GM13976 (cell line): ENCODE measurements around the gene ACOT4.
"Not testable (repeated sequence)": the region's sequence is repeated elsewhere in the genome, so short reads cannot be mapped to it uniquely, and the experiment has no call there.

Experiments used
- DNase-seq: peaks from one replicate; pipeline ENCODE4 v3.0.0; 2012; ENCODE audit warnings: low spot score
- CTCF ChIP-seq: IDR thresholded peaks from 2 replicates; pipeline ENCODE4 v1.5.1; 2012; ENCODE audit warnings: borderline replicate concordance, mild to moderate bottlenecking; ENCODE audit not compliant: insufficient read depth; ENCODE audit errors: extremely low read depth, missing control alignments, control extremely low read depth
- in situ Hi-C: fragments of 300-500 bp; cut with MboI; formaldehyde crosslinking; loops from one replicate; pipeline ENCODE4 v1.12.0; 2022; ENCODE audit warnings: low sequenced_read_pairs, mixed read lengths, inconsistent platforms; ENCODE audit not compliant: unreplicated experiment

The ACOT4 gene

GRCh38 chr14:73567358-73567757, 24.3 kb upstream of the ACOT4 start:
- DNase-seq: no peak
- no peak for TF ChIP-seq CTCF
- in situ Hi-C loops: no loop called here

GRCh38 chr14:73567951-73568885, 23.5 kb upstream of the ACOT4 start:
- no peak for TF ChIP-seq CTCF
- in situ Hi-C loops: no loop called here
- DNase-seq: peak; percentile 8

- DNase-seq, in situ Hi-C loops: not testable (repeated sequence)
These were observed 22.8 kb upstream of the ACOT4 start for GRCh38 chr14:73568886-73569184.

GRCh38 chr14:73569185-73569958, 22.3 kb upstream of the ACOT4 start, which contains the start of gene ACOT2:
Gene ACOT2 (plus strand): TSS chr14:73569213. CDS start chr14:73569241, 28 bp downstream.
- in situ Hi-C loops: not testable (repeated sequence)

GRCh38 chr14:73570913-73571312, 20.8 kb upstream of the ACOT4 start:
- peak; percentile 51 for DNase-seq
- in situ Hi-C loops: not testable (repeated sequence)

More at GRCh38 chr14:73569185-73569958, 22.3 kb upstream of the ACOT4 start, which contains the start of gene ACOT2:
- DNase-seq: peak; percentile 86

- DNase-seq, in situ Hi-C loops: not testable (repeated sequence)
These were observed 18.6 kb upstream of the ACOT4 start for GRCh38 chr14:73573034-73573433.

GRCh38 chr14:73573740-73574139, 17.9 kb upstream of the ACOT4 start:
- in situ Hi-C loops, DNase-seq: not testable (repeated sequence)

- in situ Hi-C loops: not testable (repeated sequence)
These were observed 17.4 kb upstream of the ACOT4 start for GRCh38 chr14:73574251-73574650.

GRCh38 chr14:73576391-73576790, 15.3 kb upstream of the ACOT4 start:
- in situ Hi-C loops: no loop called here
- DNase-seq: no peak
- TF ChIP-seq CTCF: no peak

More at GRCh38 chr14:73574251-73574650, 17.4 kb upstream of the ACOT4 start:
- not testable (repeated sequence) for DNase-seq

GRCh38 chr14:73577214-73577613, 14.5 kb upstream of the ACOT4 start:
- DNase-seq, in situ Hi-C loops: not testable (repeated sequence)

- DNase-seq, in situ Hi-C loops: not testable (repeated sequence)
These were observed 9.3 kb upstream of the ACOT4 start for GRCh38 chr14:73582102-73582979.
